ENCODE results near the gene SACS.

SACS gene, protein sequence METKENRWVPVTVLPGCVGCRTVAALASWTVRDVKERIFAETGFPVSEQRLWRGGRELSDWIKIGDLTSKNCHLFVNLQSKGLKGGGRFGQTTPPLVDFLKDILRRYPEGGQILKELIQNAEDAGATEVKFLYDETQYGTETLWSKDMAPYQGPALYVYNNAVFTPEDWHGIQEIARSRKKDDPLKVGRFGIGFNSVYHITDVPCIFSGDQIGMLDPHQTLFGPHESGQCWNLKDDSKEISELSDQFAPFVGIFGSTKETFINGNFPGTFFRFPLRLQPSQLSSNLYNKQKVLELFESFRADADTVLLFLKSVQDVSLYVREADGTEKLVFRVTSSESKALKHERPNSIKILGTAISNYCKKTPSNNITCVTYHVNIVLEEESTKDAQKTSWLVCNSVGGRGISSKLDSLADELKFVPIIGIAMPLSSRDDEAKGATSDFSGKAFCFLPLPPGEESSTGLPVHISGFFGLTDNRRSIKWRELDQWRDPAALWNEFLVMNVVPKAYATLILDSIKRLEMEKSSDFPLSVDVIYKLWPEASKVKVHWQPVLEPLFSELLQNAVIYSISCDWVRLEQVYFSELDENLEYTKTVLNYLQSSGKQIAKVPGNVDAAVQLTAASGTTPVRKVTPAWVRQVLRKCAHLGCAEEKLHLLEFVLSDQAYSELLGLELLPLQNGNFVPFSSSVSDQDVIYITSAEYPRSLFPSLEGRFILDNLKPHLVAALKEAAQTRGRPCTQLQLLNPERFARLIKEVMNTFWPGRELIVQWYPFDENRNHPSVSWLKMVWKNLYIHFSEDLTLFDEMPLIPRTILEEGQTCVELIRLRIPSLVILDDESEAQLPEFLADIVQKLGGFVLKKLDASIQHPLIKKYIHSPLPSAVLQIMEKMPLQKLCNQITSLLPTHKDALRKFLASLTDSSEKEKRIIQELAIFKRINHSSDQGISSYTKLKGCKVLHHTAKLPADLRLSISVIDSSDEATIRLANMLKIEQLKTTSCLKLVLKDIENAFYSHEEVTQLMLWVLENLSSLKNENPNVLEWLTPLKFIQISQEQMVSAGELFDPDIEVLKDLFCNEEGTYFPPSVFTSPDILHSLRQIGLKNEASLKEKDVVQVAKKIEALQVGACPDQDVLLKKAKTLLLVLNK (N-terminal part only)

DNA sequence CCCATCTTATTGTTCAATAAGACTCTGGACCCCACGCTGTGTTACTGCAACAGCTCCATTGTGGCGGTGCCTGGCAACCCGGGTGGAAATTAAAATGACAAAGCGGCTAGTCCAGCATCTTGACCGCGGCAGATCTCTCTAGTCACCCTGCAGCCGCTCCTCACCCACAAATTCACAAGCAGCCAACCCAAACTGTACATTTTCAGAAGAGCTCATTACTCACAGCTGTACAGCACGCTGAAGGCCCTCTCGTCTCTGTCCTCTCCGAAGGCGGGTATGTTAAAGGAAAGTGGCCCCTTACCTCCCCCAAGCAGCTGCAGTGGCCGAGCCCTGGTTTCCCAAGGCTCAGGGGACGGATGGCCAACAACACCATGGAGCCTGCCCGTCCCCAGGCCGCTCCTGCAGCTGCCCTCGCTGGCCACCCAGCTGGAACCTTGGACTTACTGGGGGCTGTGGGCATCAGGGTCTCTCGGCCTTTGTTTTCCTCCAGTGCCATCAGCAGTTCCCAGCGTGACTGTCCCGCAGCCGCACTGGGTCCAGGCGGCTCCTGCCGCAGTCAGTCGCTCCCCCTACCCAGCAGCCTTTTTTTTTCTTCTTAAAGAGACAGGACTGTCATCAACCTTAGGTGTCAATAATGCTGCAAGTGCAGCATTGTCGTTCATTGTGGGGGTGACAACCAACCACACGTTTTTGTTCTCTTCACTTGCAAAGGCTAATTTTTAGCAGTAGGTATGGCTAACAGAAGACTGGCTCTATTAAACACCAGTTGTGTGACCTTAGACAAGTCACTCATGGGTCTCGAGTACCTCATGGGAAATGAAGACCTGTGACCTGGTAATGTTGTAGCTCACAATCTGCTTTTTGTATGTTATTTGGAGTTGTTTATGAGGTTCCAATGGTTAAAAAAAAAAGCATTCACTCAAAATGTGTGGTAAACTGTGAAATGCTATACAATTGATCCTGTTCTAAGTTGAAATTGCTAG, at the start of gene SACS:
TSS of gene SACS (minus strand) at position 532 of the 983 bp plus-strand sequence. CDS start 22,463 bp downstream, outside the sequence.
- peak; percentile 67 to 78 for DNase-seq

- no peak for DNase-seq
Observed at GRCh38 chr13:23480324-23480723, 46.8 kb upstream of the SACS start.

DNA sequence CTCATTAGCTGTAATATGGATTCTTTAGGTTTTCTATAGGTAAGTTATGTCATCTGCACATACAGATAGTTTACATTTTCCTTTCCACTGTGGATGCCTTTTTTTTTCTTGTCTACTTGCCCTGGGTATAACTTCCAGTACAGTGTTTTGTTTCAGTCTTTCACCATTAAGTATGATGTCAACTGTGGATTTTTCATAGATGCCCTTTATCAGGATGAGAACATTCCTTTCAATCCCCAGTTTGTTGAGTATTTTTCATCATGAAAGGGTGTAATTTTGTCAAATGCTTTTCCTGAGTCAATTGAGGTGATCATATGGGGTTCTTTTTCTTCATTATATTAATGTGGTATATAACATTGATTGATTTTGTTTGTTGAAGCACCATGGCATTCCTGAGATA, 43.6 kb upstream of the SACS start:
- no peak for DNase-seq

DNA sequence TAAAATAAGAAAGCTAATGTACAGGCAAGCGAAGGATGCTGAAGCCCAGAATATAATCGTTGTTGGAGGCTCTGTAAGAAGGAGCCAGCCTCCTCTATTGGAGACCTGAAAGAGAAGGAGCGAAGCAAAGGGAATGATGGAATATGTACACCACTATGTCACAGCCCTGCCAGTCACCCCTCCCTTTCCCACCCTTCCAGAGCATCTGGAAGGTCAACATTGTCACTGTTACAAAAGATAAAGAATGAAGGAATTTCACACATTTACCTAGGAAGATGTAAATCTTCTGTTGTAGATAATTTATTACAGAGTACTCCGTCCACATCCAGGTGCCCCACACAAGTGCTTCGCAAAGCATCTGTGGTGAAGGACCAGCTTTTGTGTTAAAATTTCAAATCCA, 39.7 kb upstream of the SACS start:
- DNase-seq: no peak

DNA sequence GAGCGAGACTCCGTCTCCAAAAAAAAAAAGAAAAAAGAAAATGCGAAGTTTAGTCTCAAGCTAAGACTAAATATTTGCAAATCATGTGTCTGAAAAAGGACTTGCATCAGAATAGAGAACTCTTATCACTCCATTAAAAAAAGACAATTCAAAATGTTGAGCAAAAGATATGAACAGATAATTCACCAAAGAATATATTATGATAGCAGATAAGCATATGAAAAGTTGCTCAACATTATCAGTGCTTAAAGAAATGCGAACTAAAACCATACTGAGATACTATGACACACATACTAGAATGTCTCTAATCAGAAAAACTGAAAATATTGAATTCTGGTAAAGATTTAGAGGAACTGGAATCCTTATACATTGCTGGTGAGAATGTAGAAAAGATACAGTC, 38.7 kb upstream of the SACS start:
- DNase-seq: no peak

- DNase-seq: peak in 1 of 2 experiments; percentile 69
Observed at GRCh38 chr13:23470790-23471614, 37.5 kb upstream of the SACS start.

GRCh38 chr13:23469951-23470421, 36.5 kb upstream of the SACS start:
- no peak for DNase-seq

DNA sequence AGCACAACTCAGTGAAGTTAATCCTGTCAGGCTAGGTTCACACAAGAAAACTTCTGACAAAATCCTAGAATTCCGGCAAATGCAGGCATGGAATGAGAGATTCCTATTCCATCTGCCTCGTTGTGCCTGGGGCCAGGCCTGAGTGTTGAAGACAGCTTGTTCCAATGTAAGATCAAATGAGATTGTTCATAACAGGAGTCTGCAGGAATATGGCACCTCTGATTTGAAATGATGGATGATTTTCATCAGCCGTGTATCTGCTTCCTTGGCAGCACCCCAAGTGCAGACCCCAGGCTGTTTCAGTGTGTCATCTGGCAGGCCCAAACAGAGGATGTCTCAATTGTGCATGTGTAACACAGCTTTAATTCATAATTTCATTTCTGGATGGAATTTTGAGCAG, 35.3 kb upstream of the SACS start:
- DNase-seq: no peak

- no peak for DNase-seq
Observed at GRCh38 chr13:23467932-23468278, 34.4 kb upstream of the SACS start.

- no peak for DNase-seq
Observed at GRCh38 chr13:23467048-23467931, 33.8 kb upstream of the SACS start.

DNA sequence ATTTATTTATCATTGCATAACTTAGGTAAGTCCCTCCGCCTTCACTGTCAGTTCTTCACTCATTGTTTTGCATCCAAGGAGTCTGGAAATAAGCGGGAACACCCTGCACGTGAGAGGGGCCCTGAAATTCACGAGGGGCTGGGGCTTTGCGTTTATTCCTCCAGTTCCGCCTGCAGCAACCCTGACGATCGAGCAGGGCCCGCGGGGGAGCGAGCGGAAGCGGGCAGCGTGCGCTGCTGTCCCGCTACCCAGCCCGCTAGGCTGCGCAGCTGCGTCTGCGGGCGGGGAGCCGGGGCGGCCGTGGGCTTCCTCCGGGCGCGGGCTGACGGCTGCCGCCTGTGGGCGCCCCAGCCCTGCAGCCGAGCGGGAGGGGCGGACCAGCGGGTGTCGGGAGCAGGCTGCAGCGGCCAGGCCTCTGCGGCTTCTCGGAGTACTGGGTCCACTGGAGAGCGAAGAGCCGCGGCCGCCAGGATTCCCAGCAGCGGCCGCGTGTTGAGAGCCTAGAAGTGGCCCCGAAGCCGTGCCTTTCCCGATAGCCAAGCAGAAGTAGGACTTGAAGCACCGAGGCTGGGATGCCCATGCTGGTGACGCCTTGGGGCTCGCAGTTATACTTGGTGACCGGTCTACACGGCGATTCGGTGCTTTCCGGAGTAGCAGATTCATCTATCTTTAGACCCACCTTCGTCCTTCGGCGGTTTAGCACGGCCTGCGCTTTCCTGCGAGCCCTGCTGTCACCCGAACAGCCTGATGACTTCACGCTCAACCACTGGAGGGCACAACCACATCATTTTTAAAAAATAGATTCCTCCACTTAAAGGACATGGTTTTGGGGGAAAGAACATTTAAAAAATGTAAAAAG, 32.9 kb upstream of the SACS start:
- DNase-seq: peak; percentile 56 to 69

DNA sequence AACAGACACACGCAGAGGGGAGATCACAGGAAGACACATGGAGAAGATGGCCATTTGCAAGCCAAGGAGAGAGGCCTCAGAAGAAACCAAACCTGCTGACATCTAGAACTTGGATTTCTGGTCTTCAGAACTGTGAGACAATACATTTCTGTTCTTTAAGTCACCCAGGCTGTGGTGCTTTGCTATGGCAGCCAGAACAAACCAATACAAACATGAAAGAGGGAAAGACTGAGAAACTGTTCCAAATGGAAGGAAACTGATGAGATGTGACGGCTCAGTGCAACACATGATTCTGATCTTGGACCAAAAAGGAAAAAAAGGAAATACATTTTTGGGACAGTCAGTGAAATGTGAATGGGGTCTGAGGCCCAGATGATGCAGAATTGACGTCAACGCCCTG, 30.2 kb upstream of the SACS start:
- DNase-seq: no peak

DNA sequence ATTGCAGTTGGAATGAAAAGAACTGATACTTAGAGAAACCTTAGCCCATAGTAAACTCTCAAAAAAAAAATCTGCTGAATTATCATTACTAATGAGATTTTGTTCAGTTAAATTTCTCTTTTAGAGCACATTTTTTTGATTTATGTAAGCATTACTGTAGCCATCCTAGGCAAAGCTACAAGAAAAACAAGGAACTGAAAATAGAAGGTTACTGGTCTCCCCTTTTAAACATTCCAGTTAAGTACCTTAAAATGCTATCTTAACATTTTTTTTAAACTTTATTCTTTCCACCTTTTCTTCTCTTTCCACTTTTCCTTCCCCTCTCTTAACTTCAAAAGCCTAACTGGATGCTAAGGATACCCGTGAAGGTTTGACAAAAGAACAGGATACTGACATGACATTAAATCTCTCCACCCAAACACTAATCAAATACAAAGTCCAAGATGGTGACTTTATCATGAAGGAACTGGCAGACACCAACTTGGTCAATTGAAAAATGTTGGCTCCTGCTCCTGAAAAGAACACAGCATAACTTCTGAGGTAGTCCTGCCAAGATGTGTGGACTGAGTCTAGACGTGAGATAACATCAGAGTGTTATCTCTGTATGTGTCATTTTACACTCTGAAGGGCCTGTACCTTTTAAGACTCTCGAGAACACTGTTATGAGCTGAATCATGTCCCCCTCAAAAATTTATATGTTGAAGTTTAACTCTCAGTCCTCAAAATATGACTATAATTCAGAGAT, 29.5 kb upstream of the SACS start:
- no peak for DNase-seq

GRCh38 chr13:23461544-23461943, 28.0 kb upstream of the SACS start:
- no peak for DNase-seq

DNA sequence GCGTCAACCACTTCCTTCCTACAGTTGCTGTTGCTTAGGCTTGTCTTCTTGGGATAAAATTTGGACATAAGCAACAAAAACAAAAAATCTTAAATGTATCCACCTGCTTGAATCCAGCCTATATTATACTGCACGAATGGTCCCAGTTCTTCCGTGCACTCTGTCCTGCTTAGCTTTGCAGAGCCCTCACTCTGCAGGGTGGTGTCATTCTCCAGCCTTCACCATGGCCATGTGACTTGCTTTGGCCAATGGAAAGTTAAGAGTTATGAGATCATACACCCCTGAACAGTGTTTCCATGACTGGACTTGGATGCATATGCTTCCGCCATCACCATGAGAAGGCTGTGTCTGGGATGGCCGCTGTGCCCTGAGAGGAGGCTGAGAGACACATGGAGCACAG, 27.4 kb upstream of the SACS start:
- DNase-seq: no peak

- DNase-seq: no peak
Observed at GRCh38 chr13:23460309-23460708, 26.8 kb upstream of the SACS start.

- DNase-seq: no peak
Observed at GRCh38 chr13:23458989-23459388, 25.5 kb upstream of the SACS start.
